ENCODE results near the gene DYRK3.

The DYRK3 gene

GRCh38 chr1:206684478-206685333, 49.4 kb downstream of the DYRK3 start, which contains the start of gene MAPKAPK2:
TSS of gene MAPKAPK2 (plus strand) at chr1:206684905. CDS start at chr1:206685230, 325 bp downstream.
- peak; percentile 59 to 83 for DNase-seq

DNA sequence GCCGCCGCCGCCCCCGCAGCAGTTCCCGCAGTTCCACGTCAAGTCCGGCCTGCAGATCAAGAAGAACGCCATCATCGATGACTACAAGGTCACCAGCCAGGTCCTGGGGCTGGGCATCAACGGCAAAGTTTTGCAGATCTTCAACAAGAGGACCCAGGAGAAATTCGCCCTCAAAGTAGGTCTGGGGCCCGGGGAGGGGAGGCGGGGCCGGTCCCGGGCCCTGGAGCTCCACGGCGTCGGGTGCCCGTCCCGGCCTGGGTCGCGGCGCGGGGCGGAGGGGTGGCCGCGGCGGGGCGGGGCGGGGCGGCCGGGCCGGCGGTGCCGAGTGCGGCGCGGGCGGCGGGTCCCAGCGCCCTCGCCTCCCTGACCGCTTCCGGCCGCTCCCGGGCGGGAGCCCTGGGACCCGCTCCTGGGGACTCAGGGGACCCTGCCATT, 50.0 kb downstream of the DYRK3 start:
- peak; percentile 36 to 67 for DNase-seq

DNA sequence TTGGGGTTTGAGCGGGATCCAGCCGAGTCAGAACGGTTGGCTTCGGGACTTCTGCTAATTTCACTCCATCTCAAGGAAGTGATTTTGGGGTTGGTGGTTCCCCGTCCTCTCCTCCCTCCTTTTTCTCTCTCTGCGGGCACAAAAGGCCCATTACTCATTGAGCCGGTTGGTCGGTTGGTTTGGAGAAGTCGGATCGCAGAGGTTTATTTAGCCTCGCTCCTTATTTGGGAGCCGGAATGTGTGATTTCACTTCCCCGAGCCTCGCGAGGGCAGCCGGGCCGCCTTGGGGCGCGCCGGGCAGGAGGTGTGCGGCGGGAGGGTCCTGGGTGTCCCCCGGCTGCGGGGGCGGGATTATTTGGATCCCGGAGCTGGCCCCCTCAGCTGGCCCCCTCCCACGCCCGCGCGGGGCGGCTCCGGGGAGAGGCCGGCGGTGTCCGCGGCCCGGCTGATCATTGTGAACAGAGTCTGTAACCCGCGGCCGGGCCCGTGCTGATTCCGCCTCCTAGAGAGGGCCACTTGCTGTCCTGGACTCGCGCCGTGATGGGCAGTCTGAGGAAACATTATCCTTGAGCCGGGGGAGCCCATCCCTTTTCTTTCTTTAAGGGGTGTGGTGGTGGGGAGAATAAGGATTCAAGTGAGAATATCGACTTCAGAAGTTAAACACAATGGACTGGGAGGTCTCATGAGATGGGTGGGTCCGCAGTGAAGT, 50.6 kb downstream of the DYRK3 start:
- DNase-seq = peak; percentile 86 to 89

- no peak for DNase-seq
Observed at GRCh38 chr1:206686478-206687249, 51.3 kb downstream of the DYRK3 start.

DNA sequence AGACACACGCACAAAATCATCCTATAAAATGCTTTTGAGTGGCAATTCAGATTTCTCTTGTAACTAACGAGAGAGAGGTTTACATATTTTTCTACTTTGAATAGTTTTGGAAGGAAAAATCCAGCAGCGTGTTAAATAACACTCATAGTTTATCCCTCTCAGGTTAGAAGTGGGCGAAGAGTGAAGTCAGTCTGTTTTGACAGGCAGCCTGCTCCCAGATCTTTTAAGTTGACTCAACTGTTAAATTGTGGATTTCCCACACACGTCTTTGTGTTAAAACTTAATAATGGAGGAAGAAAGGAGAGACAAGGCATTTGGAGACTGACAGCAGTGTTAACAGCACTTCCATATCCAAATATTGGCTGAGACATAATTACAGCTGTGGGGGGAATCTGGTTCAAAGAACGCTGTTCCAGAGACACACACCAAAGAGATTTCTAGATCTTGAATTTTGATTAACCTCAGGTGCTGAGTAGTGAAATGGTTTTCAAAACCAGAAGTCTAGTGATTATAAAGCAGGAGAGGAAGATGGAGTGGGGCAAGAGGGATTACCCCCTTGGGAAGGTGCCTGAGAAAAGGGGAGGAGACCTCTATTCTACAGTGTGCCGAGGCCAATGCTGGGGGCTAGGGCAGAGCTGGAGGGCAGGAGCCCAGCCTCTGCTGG, 52.0 kb downstream of the DYRK3 start:
- DNase-seq = no peak

GRCh38 chr1:206687915-206688442, 52.6 kb downstream of the DYRK3 start:
- peak in 1 of 2 donors; percentile 24 for DNase-seq

DNA sequence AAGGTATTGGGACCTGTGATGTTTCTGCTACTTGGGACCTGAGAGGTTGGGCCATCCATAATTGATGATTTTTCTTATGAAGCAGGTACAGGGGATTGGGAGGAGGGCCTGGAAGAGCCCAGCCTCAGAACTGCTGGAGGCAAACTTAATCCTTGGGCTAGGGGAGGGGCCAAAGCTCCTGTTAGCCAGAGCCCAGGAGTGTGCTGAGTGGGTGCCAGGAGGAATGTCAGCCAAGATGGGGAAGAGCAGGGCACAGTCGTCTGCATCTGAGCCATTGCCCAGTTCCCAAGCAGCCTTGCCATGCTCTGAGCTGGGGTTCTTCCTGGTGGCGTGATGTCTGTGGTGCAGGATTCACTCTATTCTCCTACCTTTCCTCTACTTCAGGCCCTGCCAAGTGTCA, 55.2 kb downstream of the DYRK3 start:
- no peak for DNase-seq

DNA sequence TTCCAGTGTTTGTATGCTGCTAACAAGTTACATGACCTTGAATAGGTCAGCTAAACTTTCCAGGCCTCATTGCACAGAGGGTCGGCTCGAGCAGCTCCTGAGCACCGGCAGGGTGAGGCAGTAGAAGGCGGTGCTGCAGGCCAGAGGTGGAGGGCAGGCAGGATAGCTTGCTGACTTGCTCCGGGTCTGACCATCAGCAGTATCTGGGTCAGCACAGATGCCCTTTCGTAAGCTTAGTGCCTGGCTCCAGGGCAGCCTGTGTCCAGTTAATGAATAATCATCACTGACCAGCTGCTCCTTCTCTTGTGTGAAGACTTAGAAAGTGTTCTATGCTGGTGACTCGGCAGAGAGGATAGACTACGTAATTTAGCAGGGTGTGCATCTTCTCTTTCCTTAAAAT, 56.3 kb downstream of the DYRK3 start:
- DNase-seq = no peak

GRCh38 chr1:206693029-206693428, 57.7 kb downstream of the DYRK3 start:
- DNase-seq = no peak

DNA sequence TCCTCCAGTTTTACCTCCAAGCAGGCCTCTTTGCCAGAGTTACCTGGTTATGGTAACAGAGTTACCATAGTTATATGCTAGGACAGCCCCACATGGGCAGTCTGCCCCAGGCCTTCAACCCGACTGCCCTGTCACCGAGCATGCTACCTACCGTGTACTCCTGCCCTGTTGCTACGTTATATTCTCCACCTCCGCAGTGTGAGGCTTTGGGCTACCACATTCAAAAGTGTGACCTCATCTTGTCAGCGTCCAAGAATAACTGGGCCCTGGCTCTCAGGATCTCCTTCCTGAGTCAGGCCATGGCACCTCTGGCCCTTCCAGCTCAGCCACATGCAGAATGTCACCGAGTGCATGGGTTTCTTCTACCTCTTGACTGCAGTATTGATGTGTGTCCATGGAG, 58.3 kb downstream of the DYRK3 start:
- no peak for DNase-seq

- DNase-seq = no peak
Observed at GRCh38 chr1:206694171-206695124, 59.1 kb downstream of the DYRK3 start.

GRCh38 chr1:206695733-206696132, 60.4 kb downstream of the DYRK3 start:
- DNase-seq = no peak

- no peak for DNase-seq
Observed at GRCh38 chr1:206696812-206697585, 61.7 kb downstream of the DYRK3 start.

- DNase-seq = no peak
Observed at GRCh38 chr1:206698011-206698410, 62.7 kb downstream of the DYRK3 start.

Measured in inflammatory macrophage (primary cell).